ENCODE data around the gene GNB3.
"Not testable (repeated sequence)": the region's sequence is repeated elsewhere in the genome, so short reads cannot be mapped to it uniquely, and the experiment has no call there.

The GNB3 gene

GRCh38 chr12:6871052-6871957, 30.6 kb downstream of the GNB3 start:
- peak overlapping the region; percentile 83 for H3K4me3 ChIP-seq (ENCODE audit: low read length)
- TF ChIP-seq CTCF (IDR thresholded peaks at IDR 0.05; ENCODE audit: insufficient read depth, low read depth, low read length, missing control alignments): no peak
- peak; percentile 87 for DNase-seq (ENCODE audit: low read depth)

GRCh38 chr12:6872073-6873048, 31.6 kb downstream of the GNB3 start:
- TF ChIP-seq CTCF (IDR thresholded peaks at IDR 0.05; ENCODE audit: insufficient read depth, low read depth, low read length, missing control alignments): peak; percentile 89
- peak overlapping the region; percentile 83 for H3K4me3 ChIP-seq (ENCODE audit: low read length)
- DNase-seq (ENCODE audit: low read depth): peak; percentile 76

GRCh38 chr12:6873094-6874014, 32.6 kb downstream of the GNB3 start, which contains the start of gene SPSB2:
SPSB2 (minus strand) TSS chr12:6873303; CDS start chr12:6872901, 402 bp downstream.
- TF ChIP-seq CTCF (IDR thresholded peaks at IDR 0.05; ENCODE audit: insufficient read depth, low read depth, low read length, missing control alignments): no peak
- peak; percentile 95 for DNase-seq (ENCODE audit: low read depth)
- H3K4me3 ChIP-seq (ENCODE audit: low read length): peak within 1 kb of the TSS; percentile 83

GRCh38 chr12:6874015-6874368, 33.3 kb downstream of the GNB3 start:
- not testable (repeated sequence) for DNase-seq (ENCODE audit: low read depth)
- peak overlapping the region; percentile 83 for H3K4me3 ChIP-seq (ENCODE audit: low read length)

GRCh38 chr12:6879824-6880223, 39.1 kb downstream of the GNB3 start:
- not testable (repeated sequence) for DNase-seq (ENCODE audit: low read depth)

GRCh38 chr12:6883252-6883651, 42.5 kb downstream of the GNB3 start:
- no peak overlapping the region for H3K4me3 ChIP-seq (ENCODE audit: low read length)
- DNase-seq (ENCODE audit: low read depth): no peak
- no peak for TF ChIP-seq CTCF (IDR thresholded peaks at IDR 0.05; ENCODE audit: insufficient read depth, low read depth, low read length, missing control alignments)

More at GRCh38 chr12:6879824-6880223, 39.1 kb downstream of the GNB3 start:
- H3K4me3 ChIP-seq (ENCODE audit: low read length): not testable (repeated sequence)

- no peak for DNase-seq (ENCODE audit: low read depth)
- no peak for TF ChIP-seq CTCF (IDR thresholded peaks at IDR 0.05; ENCODE audit: insufficient read depth, low read depth, low read length, missing control alignments)
- no peak overlapping the region for H3K4me3 ChIP-seq (ENCODE audit: low read length)
These were observed 43.0 kb downstream of the GNB3 start for GRCh38 chr12:6883683-6884082.
